HG02973 (cell line): ENCODE data around the gene CCDC88C.
"Not testable (repeated sequence)": the region's sequence is repeated elsewhere in the genome, so short reads cannot be mapped to it uniquely, and the experiment has no call there.

ENCODE experiments used
- ATAC-seq: cut with Tn5 transposase; IDR thresholded peaks from one replicate; pipeline ENCODE4 v1.9.1; 2021; ENCODE audit warnings: moderate library complexity; ENCODE audit not compliant: unreplicated experiment

The CCDC88C gene

GRCh38 chr14:91274796-91275195, 142.8 kb downstream of the CCDC88C start:
- ATAC-seq = no peak

GRCh38 chr14:91273885-91274273, 143.7 kb downstream of the CCDC88C start:
- no peak for ATAC-seq

GRCh38 chr14:91273273-91273884, 144.2 kb downstream of the CCDC88C start:
- ATAC-seq = no peak

- ATAC-seq = no peak
These were observed 145.0 kb downstream of the CCDC88C start for GRCh38 chr14:91272341-91273272.

- ATAC-seq = no peak
These were observed 146.0 kb downstream of the CCDC88C start for GRCh38 chr14:91271639-91272038.

- no peak for ATAC-seq
These were observed 147.0 kb downstream of the CCDC88C start for GRCh38 chr14:91270619-91271018.

- ATAC-seq = no peak
These were observed 147.4 kb downstream of the CCDC88C start for GRCh38 chr14:91270188-91270587.

GRCh38 chr14:91269076-91269991, 148.3 kb downstream of the CCDC88C start:
- no peak for ATAC-seq

- ATAC-seq = no peak
These were observed 149.6 kb downstream of the CCDC88C start for GRCh38 chr14:91267965-91268437.

- not testable (repeated sequence) for ATAC-seq
These were observed 151.3 kb downstream of the CCDC88C start for GRCh38 chr14:91266276-91266675.

- ATAC-seq = no peak
These were observed 152.2 kb downstream of the CCDC88C start for GRCh38 chr14:91265404-91265803.

GRCh38 chr14:91264151-91265150, 153.2 kb downstream of the CCDC88C start:
- no peak for ATAC-seq

GRCh38 chr14:91263329-91263728, 154.3 kb downstream of the CCDC88C start:
- ATAC-seq = no peak

GRCh38 chr14:91261986-91262549, 155.6 kb downstream of the CCDC88C start:
- no peak for ATAC-seq

GRCh38 chr14:91261115-91261514, 156.5 kb downstream of the CCDC88C start:
- no peak for ATAC-seq

- ATAC-seq = no peak
These were observed 158.7 kb downstream of the CCDC88C start for GRCh38 chr14:91258876-91259275.

GRCh38 chr14:91258011-91258618, 159.5 kb downstream of the CCDC88C start:
- no peak for ATAC-seq

GRCh38 chr14:91257328-91258010, 160.2 kb downstream of the CCDC88C start:
- no peak for ATAC-seq
